Muscle of leg (tissue), 11 donors: ENCODE data around the gene CPEB4. TPM values are rescaled to one million over a fixed set of nuclear protein-coding genes. Genes with fewer than 3 reads are reported as not detected.

Source experiments
- DNase-seq: peaks from one replicate; pipeline ENCODE4 v3.0.0; 2013
- H3K27ac ChIP-seq: one replicate; pipeline ENCODE4 v1.5.1; 2013; ENCODE audit warnings: mild to moderate bottlenecking, low read length, control low read depth
- H3K27me3 ChIP-seq: one replicate; pipeline ENCODE4 v1.6.1; 2013; ENCODE audit warnings: low read length; ENCODE audit not compliant: control insufficient read depth, insufficient read depth
- H3K36me3 ChIP-seq: one replicate; pipeline ENCODE4 v1.6.1; 2013; ENCODE audit warnings: low read length; ENCODE audit not compliant: control insufficient read depth, insufficient read depth
- H3K4me1 ChIP-seq: one replicate; pipeline ENCODE4 v1.6.1; 2013; ENCODE audit warnings: low read length; ENCODE audit not compliant: control insufficient read depth, insufficient read depth
- H3K4me3 ChIP-seq: one replicate; pipeline ENCODE4 v1.5.1; 2013; ENCODE audit warnings: low read length, control low read depth
- H3K9me3 ChIP-seq: replicated peaks from 2 replicates; pipeline ENCODE4 v1.6.1; 2013; ENCODE audit warnings: low read depth, low read length; ENCODE audit not compliant: control insufficient read depth
- WGBS: methylation state at CpG from one replicate; pipeline ENCODE4 v1.1.5; 2013; ENCODE audit warnings: missing lambda C conversion rate; ENCODE audit not compliant: insufficient coverage; 5-methylcytosine and 5-hydroxymethylcytosine counted together
- polyA plus RNA-seq, 8 donors: library from polyadenylated mRNA; unstranded; fragments of 120-200 nt; gene quantifications; one replicate each; pipeline versions ENCODE4 v1.2.1 to v1.2.3, GENCODE V29; 2013; ENCODE audit warnings: inconsistent platforms in 1 of 8, low replicate concordance in 1 of 8; ENCODE audit not compliant: insufficient read length in 8 of 8, insufficient read depth in 1 of 8
- total RNA-seq: library from RNA; stranded (reverse); fragments of 120-200 nt; gene quantifications from one replicate; pipeline ENCODE4 v1.2.4, GENCODE V29; 2013

The CPEB4 gene
- total and polyA plus RNA-seq, 9 donors, result 15.3 to 36.5 (median 22.7) TPM

DNA sequence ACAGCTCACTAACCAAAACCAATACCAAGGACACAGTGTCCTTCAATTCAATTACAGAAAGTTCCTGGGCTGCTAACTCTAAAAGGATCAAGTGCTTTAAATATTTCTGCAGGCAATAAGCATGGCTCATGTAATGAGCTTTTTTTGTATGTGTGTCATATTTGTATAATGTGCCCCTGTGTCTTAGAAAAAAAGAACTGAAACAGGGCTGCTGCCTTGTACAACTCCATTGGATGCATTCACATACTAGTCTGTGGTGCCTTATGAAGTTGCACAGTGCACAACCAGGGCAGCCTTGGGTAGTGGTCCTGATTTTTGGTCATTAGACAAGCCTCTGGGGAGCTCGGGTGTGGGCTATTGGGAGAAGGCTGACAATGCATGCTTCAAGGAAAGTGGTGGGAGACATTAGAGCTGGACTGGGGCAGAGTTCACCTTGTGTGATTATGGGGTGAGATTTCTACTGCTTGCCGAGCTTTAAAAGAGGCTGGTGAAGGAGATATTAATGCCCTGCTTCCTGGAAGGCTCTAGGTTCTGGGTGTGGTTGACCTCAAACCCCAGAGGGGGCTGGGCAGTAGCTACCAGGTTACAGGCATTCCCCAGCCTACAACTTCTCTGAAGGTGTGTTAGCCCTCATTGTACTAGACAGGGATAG lies 3.6 kb upstream of the CPEB4 start:
- DNase-seq, result no peak
- Histone ChIP-seq H3K4me3 (no peak overlapping the region), H3K27me3 (peaks cover 4% of the 10 kb centered on the region), H3K36me3 (no peaks in the 10 kb centered on the region), H3K9me3 (peaks cover 2% of the 10 kb centered on the region), H3K27ac (no peak overlapping the region), H3K4me1 (peaks cover 3% of the 10 kb centered on the region)
- whole genome bisulfite sequencing, result 86% methylated on average over 1 of the region's 2 CpGs

DNA sequence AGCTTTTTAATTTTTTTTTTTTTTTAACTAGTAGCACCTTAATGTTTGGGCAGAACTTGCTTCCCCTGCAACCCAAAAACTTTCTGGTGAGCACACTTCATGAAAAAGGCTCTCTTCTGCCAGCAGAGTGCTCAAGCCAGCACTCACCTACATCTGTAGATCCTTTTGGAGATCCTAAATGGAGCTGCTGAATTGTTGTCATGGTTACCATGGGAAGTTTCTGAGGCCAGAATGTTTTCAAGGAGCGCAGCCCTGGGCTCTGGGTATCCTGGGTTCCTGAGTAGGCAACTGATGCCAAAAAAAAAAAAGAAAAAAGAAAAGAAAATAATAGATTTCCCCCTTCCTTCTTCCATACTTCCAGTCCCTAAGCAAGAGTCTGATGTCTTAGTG lies 3.1 kb upstream of the CPEB4 start:
- no peak overlapping the region for H3K4me3 ChIP-seq
- no peak overlapping the region for H3K27ac ChIP-seq
- peaks cover 2% of the 10 kb centered on the region for H3K9me3 ChIP-seq
- peaks cover 8% of the 10 kb centered on the region for H3K4me1 ChIP-seq
- no peaks in the 10 kb centered on the region for H3K36me3 ChIP-seq
- no CpG with 5 or more reads among the region's 1 CpG for WGBS
- DNase-seq, result no peak
- peaks cover 4% of the 10 kb centered on the region for H3K27me3 ChIP-seq

- H3K9me3 ChIP-seq, result peaks cover 2% of the 10 kb centered on the region
- peak; percentile 54 for DNase-seq
- no CpG with 5 or more reads among the region's 6 CpGs for WGBS
- H3K36me3 ChIP-seq, result no peaks in the 10 kb centered on the region
- H3K27ac ChIP-seq, result no peak overlapping the region
- peaks cover 12% of the 10 kb centered on the region for H3K4me1 ChIP-seq
- no peak overlapping the region for H3K4me3 ChIP-seq
- peaks cover 4% of the 10 kb centered on the region for H3K27me3 ChIP-seq
Measured at GRCh38 chr5:173885475-173886010, 2.6 kb upstream of the CPEB4 start.

DNA sequence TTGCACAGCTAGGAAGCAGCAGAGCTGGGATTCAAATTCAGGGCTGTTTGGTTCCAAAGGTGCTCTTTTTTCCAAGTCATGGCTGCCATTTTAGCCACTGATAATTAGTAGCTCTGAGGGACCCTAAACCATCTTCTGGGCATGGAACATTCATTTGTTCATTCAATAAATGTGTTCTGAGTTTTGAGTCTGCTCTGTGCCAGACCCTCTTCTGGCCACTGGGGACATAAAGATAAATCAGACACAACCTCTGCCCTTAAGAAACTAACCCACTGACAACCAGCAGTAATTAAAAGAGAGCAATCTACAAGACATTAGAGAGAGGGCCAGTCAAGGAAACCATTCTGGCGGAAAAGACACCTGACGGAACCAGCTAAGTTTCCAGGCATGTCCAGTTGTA lies 2.0 kb upstream of the CPEB4 start:
- no peak overlapping the region for H3K4me3 ChIP-seq
- H3K27me3 ChIP-seq, result peaks cover 4% of the 10 kb centered on the region
- H3K9me3 ChIP-seq, result peaks cover 2% of the 10 kb centered on the region
- H3K36me3 ChIP-seq, result no peaks in the 10 kb centered on the region
- no peak for DNase-seq
- no CpG with 5 or more reads among the region's 2 CpGs for WGBS
- peaks cover 12% of the 10 kb centered on the region for H3K4me1 ChIP-seq
- no peak overlapping the region for H3K27ac ChIP-seq

DNA sequence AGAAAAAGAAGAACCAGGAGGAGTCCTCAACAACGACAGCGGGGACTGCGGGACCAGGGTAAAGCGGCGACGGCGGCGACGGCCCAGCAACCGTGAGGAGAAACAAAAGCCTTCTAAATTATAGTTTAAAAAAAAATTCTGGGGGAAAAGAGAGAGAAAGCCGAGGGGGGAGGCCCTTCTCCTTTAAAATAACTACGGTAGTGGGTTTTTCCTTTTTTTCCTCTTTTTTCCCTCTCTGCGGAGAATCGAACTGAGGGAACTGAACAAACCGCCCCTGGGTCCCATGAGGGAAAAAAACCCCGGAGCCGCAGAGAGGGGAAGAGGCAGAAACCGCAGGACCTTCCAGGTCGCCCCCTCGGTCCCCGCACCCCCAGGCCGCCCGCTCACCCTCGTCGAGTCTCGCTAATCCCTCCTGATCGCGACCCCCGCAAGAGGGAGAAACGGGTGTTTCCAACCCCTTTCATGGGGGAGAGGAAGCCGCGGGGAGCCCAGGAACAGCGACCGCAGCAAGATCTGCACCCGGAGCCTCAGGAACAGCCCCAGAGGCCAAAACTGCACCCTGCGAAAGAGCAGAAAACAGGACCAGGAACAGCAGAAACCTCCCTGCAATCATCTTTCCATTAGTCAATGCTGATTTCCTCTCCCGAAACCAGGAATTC lies 453 bp downstream of the CPEB4 start:
- Histone ChIP-seq H3K27me3 (peaks cover 4% of the 10 kb centered on the region), H3K4me3 (peak overlapping the region; percentile 64), H3K9me3 (no peaks in the 10 kb centered on the region), H3K4me1 (peaks cover 12% of the 10 kb centered on the region), H3K27ac (peak overlapping the region; percentile 52), H3K36me3 (no peaks in the 10 kb centered on the region)
- WGBS, result 0% methylated on average over 22 of the region's 37 CpGs
- peak; percentile 48 for DNase-seq

DNA sequence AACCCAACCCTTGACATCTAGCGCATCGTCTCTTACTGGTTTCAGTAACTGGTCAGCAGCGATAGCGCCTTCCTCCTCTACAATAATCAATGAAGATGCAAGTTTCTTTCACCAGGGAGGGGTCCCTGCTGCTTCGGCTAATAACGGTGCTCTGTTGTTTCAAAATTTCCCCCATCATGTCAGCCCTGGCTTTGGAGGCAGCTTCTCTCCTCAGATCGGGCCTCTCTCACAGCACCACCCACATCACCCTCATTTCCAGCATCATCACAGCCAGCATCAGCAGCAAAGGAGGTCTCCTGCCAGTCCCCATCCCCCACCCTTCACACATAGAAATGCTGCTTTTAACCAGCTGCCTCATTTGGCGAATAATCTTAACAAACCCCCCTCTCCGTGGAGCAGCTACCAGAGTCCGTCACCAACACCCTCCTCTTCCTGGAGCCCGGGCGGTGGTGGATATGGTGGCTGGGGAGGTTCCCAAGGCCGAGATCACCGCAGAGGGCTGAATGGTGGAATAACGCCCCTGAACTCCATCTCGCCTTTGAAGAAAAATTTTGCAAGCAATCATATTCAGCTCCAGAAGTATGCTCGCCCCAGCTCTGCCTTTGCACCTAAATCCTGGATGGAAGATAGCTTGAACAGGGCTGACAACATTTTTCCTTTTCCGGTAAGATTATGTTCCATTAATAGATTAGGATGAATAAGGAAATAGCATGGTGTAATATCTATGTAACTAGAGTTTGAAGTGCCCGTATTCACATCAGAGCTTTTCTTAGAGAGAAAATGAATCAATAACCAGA lies 2.2 kb downstream of the CPEB4 start:
- 47% methylated on average over 11 of the region's 19 CpGs for WGBS
- H3K4me3 ChIP-seq, result peak overlapping the region; percentile 30
- H3K27ac ChIP-seq, result peak overlapping the region; percentile 52
- H3K4me1 ChIP-seq, result peaks cover 12% of the 10 kb centered on the region
- no peaks in the 10 kb centered on the region for H3K36me3 ChIP-seq
- H3K27me3 ChIP-seq, result no peaks in the 10 kb centered on the region
- no peak for DNase-seq
- H3K9me3 ChIP-seq, result no peaks in the 10 kb centered on the region

- no peak overlapping the region for H3K27ac ChIP-seq
- no peaks in the 10 kb centered on the region for H3K36me3 ChIP-seq
- H3K27me3 ChIP-seq, result no peaks in the 10 kb centered on the region
- WGBS, result no CpG with 5 or more reads among the region's 3 CpGs
- DNase-seq, result no peak
- peaks cover 12% of the 10 kb centered on the region for H3K4me1 ChIP-seq
- H3K4me3 ChIP-seq, result peak overlapping the region; percentile 30
- no peaks in the 10 kb centered on the region for H3K9me3 ChIP-seq
Measured at GRCh38 chr5:173891308-173892116, 3.4 kb downstream of the CPEB4 start.

DNA sequence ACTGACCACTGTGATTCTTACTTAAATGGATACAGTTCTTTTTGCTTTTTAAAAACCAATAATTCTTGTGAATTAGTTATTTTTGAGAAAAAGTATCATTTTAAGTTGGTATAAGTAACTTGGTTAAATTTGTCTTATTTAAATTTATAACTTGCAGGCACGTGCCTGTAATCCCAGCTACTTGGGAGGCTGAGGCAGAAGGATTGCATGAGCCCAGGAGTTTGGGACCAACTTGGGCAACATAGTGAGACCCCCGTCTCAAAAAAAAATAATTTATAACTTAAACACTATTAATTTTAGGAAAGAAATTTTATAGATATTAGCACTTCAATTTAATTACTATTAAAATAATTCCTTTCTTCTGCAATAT lies 5.0 kb downstream of the CPEB4 start:
- H3K36me3 ChIP-seq, result no peaks in the 10 kb centered on the region
- WGBS, result no CpG with 5 or more reads among the region's 2 CpGs
- no peaks in the 10 kb centered on the region for H3K27me3 ChIP-seq
- H3K4me3 ChIP-seq, result no peak overlapping the region
- no peak overlapping the region for H3K27ac ChIP-seq
- no peaks in the 10 kb centered on the region for H3K9me3 ChIP-seq
- H3K4me1 ChIP-seq, result peaks cover 8% of the 10 kb centered on the region
- no peak for DNase-seq

GRCh38 chr5:173895401-173896165 lies 7.4 kb downstream of the CPEB4 start:
- no peak overlapping the region for H3K27ac ChIP-seq
- no CpG with 5 or more reads among the region's 5 CpGs for WGBS
- no peak for DNase-seq
- H3K9me3 ChIP-seq, result no peaks in the 10 kb centered on the region
- H3K36me3 ChIP-seq, result no peaks in the 10 kb centered on the region
- no peaks in the 10 kb centered on the region for H3K4me1 ChIP-seq
- H3K27me3 ChIP-seq, result no peaks in the 10 kb centered on the region
- no peak overlapping the region for H3K4me3 ChIP-seq
